CD4-positive, alpha-beta T cell treated with Interleukin-6 for 4 hours (primary cell): ENCODE results near the gene XPR1.

Experiments
- DNase-seq: peaks from one replicate; pipeline ENCODE4 v3.0.0-alpha.2; 2020; ENCODE audit warnings: mixed read lengths

Gene XPR1

GRCh38 chr1:180631766-180632325 lies at the start of gene XPR1:
Gene XPR1 (plus strand): TSS chr1:180632022. CDS start chr1:180632202, 180 bp downstream.
- peak; percentile 99 for DNase-seq

GRCh38 chr1:180584869-180585268 lies 47.0 kb upstream of the XPR1 start:
- DNase-seq = no peak

GRCh38 chr1:180585994-180586359 lies 45.8 kb upstream of the XPR1 start:
- DNase-seq = no peak

- DNase-seq = no peak
These were observed 45.1 kb upstream of the XPR1 start for GRCh38 chr1:180586671-180587155.

- DNase-seq = no peak
These were observed 43.7 kb upstream of the XPR1 start for GRCh38 chr1:180588121-180588520.

- no peak for DNase-seq
These were observed 40.9 kb upstream of the XPR1 start for GRCh38 chr1:180590889-180591288.

GRCh38 chr1:180593382-180593781 lies 38.4 kb upstream of the XPR1 start:
- no peak for DNase-seq

- no peak for DNase-seq
These were observed 37.1 kb upstream of the XPR1 start for GRCh38 chr1:180594723-180595122.

- no peak for DNase-seq
These were observed 35.9 kb upstream of the XPR1 start for GRCh38 chr1:180595966-180596365.

- no peak for DNase-seq
These were observed 34.3 kb upstream of the XPR1 start for GRCh38 chr1:180597520-180597919.

- no peak for DNase-seq
These were observed 33.4 kb upstream of the XPR1 start for GRCh38 chr1:180598333-180598974.

GRCh38 chr1:180600343-180600742 lies 31.5 kb upstream of the XPR1 start:
- DNase-seq = no peak

- DNase-seq = no peak
These were observed 30.3 kb upstream of the XPR1 start for GRCh38 chr1:180601512-180601911.

- no peak for DNase-seq
These were observed 28.5 kb upstream of the XPR1 start for GRCh38 chr1:180603223-180603849.

GRCh38 chr1:180603850-180604226 lies 28.0 kb upstream of the XPR1 start:
- DNase-seq = no peak

GRCh38 chr1:180606155-180606554 lies 25.7 kb upstream of the XPR1 start:
- DNase-seq = no peak

GRCh38 chr1:180609643-180610555 lies 21.9 kb upstream of the XPR1 start:
- no peak for DNase-seq

GRCh38 chr1:180610556-180611015 lies 21.2 kb upstream of the XPR1 start:
- DNase-seq = no peak

- DNase-seq = no peak
These were observed 20.5 kb upstream of the XPR1 start for GRCh38 chr1:180611016-180611930.

GRCh38 chr1:180612632-180613031 lies 19.2 kb upstream of the XPR1 start:
- no peak for DNase-seq

- no peak for DNase-seq
These were observed 17.1 kb upstream of the XPR1 start for GRCh38 chr1:180614730-180615129.
